GM12864 (cell line): ENCODE data around the gene TTLL7.

Experiments used
- DNase-seq: peaks from one replicate; pipeline ENCODE4 v3.0.0-alpha.2; 2011; ENCODE audit warnings: low read depth
- H3K4me3 ChIP-seq: 2 replicates; pipeline ENCODE4 v1.5.1; 2011; ENCODE audit warnings: mild to moderate bottlenecking, low read depth, low read length, control low read depth
- CTCF ChIP-seq: IDR thresholded peaks from 2 replicates; pipeline ENCODE4 v1.5.1; 2011; ENCODE audit warnings: low read depth, mild to moderate bottlenecking, moderate library complexity, low read length, control low read depth, inconsistent platforms; ENCODE audit errors: missing control alignments

TTLL7 gene

GRCh38 chr1:83819436-83819835 lies 179.5 kb downstream of the TTLL7 start:
- H3K4me3 ChIP-seq, result no peak overlapping the region
- TF ChIP-seq CTCF, result no peak
- no peak for DNase-seq

- no peak for TF ChIP-seq CTCF
- DNase-seq, result no peak
These were observed 180.0 kb downstream of the TTLL7 start for GRCh38 chr1:83818916-83819315.

GRCh38 chr1:83816836-83817235 lies 182.1 kb downstream of the TTLL7 start:
- no peak for DNase-seq
- no peak for TF ChIP-seq CTCF
- no peak overlapping the region for H3K4me3 ChIP-seq

More at GRCh38 chr1:83818916-83819315, 180.0 kb downstream of the TTLL7 start:
- no peak overlapping the region for H3K4me3 ChIP-seq

- no peak for TF ChIP-seq CTCF
- no peak for DNase-seq
These were observed 183.6 kb downstream of the TTLL7 start for GRCh38 chr1:83815330-83815729.

More at GRCh38 chr1:83815330-83815729, 183.6 kb downstream of the TTLL7 start:
- no peak overlapping the region for H3K4me3 ChIP-seq
